Neural cell (in vitro differentiated cells): ENCODE measurements around the gene GPR35.

Experiments used
- RAD21 ChIP-seq: fragments of 450-650 bp; conservative IDR thresholded peaks from 2 replicates; pipeline ENCODE4 v1.6.1; 2014; ENCODE audit warnings: antibody characterized with exemption, mild to moderate bottlenecking, moderate library complexity
- TF ChIP-seq, protein P1 (sequence below): fragments of 450-650 bp; IDR thresholded peaks from 2 replicates; pipeline ENCODE4 v1.5.1; 2014; ENCODE audit warnings: antibody characterized with exemption, mild to moderate bottlenecking, moderate library complexity; ENCODE audit not compliant: poor library complexity, severe bottlenecking

DNA sequence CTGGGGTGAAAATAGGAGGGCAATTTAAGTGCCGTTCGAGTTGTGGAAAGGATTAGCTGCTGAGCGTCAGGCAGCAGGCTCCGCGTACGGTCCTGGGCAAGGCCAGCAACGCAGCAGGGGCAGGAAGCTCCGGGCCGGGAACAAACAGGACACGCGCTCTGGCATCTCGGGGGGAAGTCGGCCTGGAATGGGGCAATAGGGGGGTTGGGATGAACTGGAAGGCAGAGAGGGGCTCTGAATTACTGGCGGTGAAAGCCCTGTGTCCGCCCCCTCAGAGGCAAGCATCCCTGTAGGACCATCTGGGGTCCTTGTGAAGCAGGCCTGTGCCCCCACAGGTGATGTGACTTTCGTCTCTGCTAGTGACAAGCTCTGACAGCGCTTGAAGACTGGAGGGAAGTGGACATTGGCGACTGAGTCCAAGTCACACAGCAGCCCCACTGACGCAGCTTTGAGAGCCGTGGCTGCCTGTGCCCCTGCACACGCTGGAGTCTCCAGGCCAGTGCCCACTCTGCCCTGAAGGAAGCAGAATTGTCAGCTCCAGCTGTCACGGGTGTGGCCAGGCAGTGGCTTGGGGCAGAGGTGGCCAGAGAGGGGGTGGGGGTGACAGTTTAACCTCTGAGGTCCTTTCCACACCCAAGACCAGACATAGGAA, 22.3 kb downstream of the GPR35 start:
- TF ChIP-seq RAD21 = no peak
- TF ChIP-seq, protein P1, sequence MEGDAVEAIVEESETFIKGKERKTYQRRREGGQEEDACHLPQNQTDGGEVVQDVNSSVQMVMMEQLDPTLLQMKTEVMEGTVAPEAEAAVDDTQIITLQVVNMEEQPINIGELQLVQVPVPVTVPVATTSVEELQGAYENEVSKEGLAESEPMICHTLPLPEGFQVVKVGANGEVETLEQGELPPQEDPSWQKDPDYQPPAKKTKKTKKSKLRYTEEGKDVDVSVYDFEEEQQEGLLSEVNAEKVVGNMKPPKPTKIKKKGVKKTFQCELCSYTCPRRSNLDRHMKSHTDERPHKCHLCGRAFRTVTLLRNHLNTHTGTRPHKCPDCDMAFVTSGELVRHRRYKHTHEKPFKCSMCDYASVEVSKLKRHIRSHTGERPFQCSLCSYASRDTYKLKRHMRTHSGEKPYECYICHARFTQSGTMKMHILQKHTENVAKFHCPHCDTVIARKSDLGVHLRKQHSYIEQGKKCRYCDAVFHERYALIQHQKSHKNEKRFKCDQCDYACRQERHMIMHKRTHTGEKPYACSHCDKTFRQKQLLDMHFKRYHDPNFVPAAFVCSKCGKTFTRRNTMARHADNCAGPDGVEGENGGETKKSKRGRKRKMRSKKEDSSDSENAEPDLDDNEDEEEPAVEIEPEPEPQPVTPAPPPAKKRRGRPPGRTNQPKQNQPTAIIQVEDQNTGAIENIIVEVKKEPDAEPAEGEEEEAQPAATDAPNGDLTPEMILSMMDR = no peak
